Left lobe of liver (tissue), 2 donors: ENCODE data around the gene SGMS2. TPM values are rescaled to one million over a fixed set of nuclear protein-coding genes. Genes with fewer than 3 reads are reported as not detected.

Experiments used
- ATAC-seq: fragments of 200-7000 bp; cut with Tn5 transposase; one replicate; pipeline ENCODE4 v1.9.1; 2020; ENCODE audit warnings: mild to moderate bottlenecking, moderate library complexity
- DNase-seq: peaks from one replicate; pipeline ENCODE4 v3.0.0-alpha.2; 2020; ENCODE audit warnings: low spot score
- total RNA-seq: library from RNA; stranded (reverse); gene quantifications from one replicate; pipeline ENCODE4 v1.2.1, GENCODE V29; 2021
- donor health status: DM: no; HTN: no; CAD: no; lungs with moderate emphysema.
- donor health status: DM: no; HTN: yes; CAD: no.

SGMS2 gene
- 15.6 TPM for total RNA-seq

GRCh38 chr4:107824350-107825071 is at the start of gene SGMS2:
SGMS2 (plus strand) TSS chr4:107824932; CDS start chr4:107895554, 70,622 bp downstream.
- DNase-seq, result peak; percentile 87
- peak; percentile 88 for ATAC-seq

GRCh38 chr4:107777890-107778289 is 46.8 kb upstream of the SGMS2 start:
- DNase-seq (no peak), ATAC-seq (no peak)

GRCh38 chr4:107778784-107779530 is 45.8 kb upstream of the SGMS2 start:
- ATAC-seq (no peak), DNase-seq (no peak)

- no peak for ATAC-seq
- no peak for DNase-seq
Measured at GRCh38 chr4:107780665-107781064, 44.1 kb upstream of the SGMS2 start.

GRCh38 chr4:107791902-107792301 is 32.8 kb upstream of the SGMS2 start:
- ATAC-seq (no peak), DNase-seq (no peak)

- DNase-seq, result no peak
- ATAC-seq, result no peak
Measured at GRCh38 chr4:107792711-107793110, 32.0 kb upstream of the SGMS2 start.

GRCh38 chr4:107793996-107794395 is 30.7 kb upstream of the SGMS2 start:
- ATAC-seq (no peak), DNase-seq (no peak)

GRCh38 chr4:107799669-107800450 is 24.9 kb upstream of the SGMS2 start:
- no peak for DNase-seq
- ATAC-seq, result peak; percentile 88

- no peak for DNase-seq
Measured at GRCh38 chr4:107800706-107801105, 24.0 kb upstream of the SGMS2 start.

GRCh38 chr4:107801766-107802211 is 22.9 kb upstream of the SGMS2 start:
- DNase-seq (no peak), ATAC-seq (no peak)

More at GRCh38 chr4:107800706-107801105, 24.0 kb upstream of the SGMS2 start:
- no peak for ATAC-seq

GRCh38 chr4:107804956-107805355 is 19.8 kb upstream of the SGMS2 start:
- no peak for ATAC-seq
- no peak for DNase-seq

- DNase-seq (no peak), ATAC-seq (no peak)
Measured at GRCh38 chr4:107806196-107806595, 18.5 kb upstream of the SGMS2 start.

GRCh38 chr4:107808572-107808971 is 16.2 kb upstream of the SGMS2 start:
- DNase-seq (no peak), ATAC-seq (peak; percentile 51)

GRCh38 chr4:107809210-107809609 is 15.5 kb upstream of the SGMS2 start:
- ATAC-seq, result peak; percentile 49
- no peak for DNase-seq

- no peak for DNase-seq
- ATAC-seq, result no peak
Measured at GRCh38 chr4:107814758-107815157, 10.0 kb upstream of the SGMS2 start.

GRCh38 chr4:107815158-107815557 is 9.6 kb upstream of the SGMS2 start:
- no peak for DNase-seq
- no peak for ATAC-seq

- DNase-seq (no peak), ATAC-seq (no peak)
Measured at GRCh38 chr4:107818301-107818910, 6.3 kb upstream of the SGMS2 start.

GRCh38 chr4:107823870-107824349 is 822 bp upstream of the SGMS2 start:
- no peak for ATAC-seq

GRCh38 chr4:107825072-107825824 is 516 bp downstream of the SGMS2 start:
- ATAC-seq (peak; percentile 56), DNase-seq (peak; percentile 66)

More at GRCh38 chr4:107823870-107824349, 822 bp upstream of the SGMS2 start:
- DNase-seq, result no peak

- DNase-seq (no peak), ATAC-seq (peak; percentile 22)
Measured at GRCh38 chr4:107826421-107826980, 1.8 kb downstream of the SGMS2 start.
